GM18505 (cell line): ENCODE measurements around the gene GCH1.
"Not testable (repeated sequence)": the region's sequence is repeated elsewhere in the genome, so short reads cannot be mapped to it uniquely, and the experiment has no call there.

Experiments
- ATAC-seq: cut with Tn5 transposase; IDR thresholded peaks from one replicate; pipeline ENCODE4 v1.9.1; 2021; ENCODE audit not compliant: unreplicated experiment
- POLR2A ChIP-seq: IDR thresholded peaks from 4 replicates; pipeline ENCODE4 v1.6.1; 2011; ENCODE audit warnings: borderline replicate concordance; ENCODE audit not compliant: insufficient read depth, insufficient read length; ENCODE audit errors: extremely low read depth

The GCH1 gene

GRCh38 chr14:54812617-54813016 is 90.0 kb downstream of the GCH1 start:
- TF ChIP-seq POLR2A, result no peak
- ATAC-seq, result no peak

DNA sequence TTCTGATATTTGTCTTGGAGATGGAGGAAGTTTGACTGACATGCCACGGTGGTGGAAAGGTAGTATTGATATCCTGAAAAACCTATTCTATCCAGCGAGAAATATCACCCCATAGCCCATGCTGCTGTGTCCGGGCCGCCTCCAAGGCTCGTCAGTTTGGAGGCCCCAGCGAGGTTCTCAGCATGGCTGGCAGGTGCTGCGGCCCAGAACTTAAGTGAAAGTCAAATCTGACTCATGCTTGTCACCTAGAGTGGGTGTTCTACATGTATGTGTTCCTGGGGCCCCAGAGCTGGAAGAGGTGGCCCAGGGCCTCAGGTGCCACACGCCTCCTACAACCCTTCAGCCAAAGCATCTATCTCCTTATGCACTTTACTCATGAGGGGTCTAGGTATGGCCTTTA is 92.9 kb downstream of the GCH1 start:
- no peak for TF ChIP-seq POLR2A
- ATAC-seq, result no peak

- ATAC-seq, result no peak
- no peak for TF ChIP-seq POLR2A
Measured at GRCh38 chr14:54808326-54809161, 94.1 kb downstream of the GCH1 start.

DNA sequence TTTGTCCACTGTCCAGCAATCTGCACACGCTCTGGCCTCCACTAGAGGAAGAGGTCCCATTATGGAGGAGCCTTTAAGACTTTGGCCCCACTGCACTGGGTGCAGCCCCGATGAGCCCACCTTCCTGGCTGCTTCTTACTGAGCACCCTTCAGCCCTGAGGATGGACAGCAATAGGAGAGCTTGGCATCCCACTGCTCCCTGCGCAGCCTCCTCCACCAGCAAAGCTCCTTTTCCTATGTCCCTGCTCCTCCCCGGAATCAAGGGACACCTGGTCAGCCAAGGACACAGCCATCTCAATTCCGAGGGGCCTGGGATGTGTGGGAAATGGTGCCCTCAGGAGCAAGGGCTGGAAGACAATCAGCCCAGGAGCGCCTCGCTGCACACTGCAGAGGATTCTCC is 94.7 kb downstream of the GCH1 start:
- ATAC-seq, result no peak
- TF ChIP-seq POLR2A, result no peak

- TF ChIP-seq POLR2A, result no peak
- no peak for ATAC-seq
Measured at GRCh38 chr14:54807428-54807827, 95.2 kb downstream of the GCH1 start.

DNA sequence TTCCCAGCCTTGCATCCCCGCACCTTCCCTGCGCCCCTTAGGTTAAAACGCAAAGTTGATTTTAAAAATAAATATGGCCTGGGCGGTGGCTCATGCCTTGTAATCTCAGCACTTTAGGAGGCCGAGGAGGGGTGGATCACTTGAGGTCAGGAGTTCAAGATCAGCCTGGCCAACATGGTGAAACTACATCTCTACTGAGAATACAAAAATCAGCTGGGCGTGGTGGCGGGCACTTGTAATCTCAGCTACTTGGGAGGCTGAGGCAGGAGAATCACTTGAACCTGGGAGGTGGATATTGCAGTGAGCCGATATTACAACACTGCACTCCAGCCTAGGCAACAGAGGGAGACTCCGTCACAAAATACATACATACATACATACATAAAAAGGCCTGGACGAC is 96.0 kb downstream of the GCH1 start:
- ATAC-seq, result no peak
- no peak for TF ChIP-seq POLR2A

DNA sequence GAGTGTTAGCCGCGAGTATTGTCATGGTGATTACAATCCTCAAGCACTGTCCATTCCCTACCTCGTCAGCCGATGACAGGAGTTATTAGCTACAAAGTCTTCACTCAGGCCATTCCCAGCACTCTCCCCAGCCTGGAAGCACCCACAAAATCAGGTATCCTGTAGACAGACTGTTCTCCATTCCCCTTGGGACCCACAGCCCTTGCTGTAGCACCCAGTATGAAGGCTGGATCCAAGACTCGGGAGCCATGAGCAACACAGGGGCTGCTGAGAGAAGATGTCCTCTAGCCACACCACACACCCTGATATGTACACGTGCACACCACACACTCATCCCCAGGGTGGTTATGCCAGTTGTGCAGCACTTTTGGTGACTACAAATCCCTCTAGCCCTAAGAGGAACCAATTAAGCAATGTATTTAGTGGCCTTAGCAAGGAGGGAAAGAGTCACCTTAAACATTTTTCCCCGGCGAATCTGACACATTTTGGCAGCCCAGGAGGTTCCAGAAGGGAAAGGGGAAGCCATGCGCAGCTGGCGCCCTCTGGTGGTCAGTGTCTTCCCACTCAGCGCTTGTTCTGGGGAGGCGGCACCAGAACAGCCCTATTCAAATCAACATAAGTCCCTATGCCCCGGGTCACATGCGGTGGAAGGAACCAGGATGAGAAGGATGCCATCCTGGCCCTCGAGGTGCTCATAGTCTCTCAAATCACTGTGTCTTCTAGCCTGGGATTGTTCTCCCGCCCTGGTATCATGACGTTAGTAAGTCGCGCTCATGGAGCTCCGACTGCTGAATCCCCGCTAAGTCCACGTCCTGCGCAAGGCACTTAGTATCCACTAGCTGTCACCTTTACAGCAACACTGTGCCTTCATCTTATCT is 96.9 kb downstream of the GCH1 start:
- ATAC-seq, result peak; percentile 67

GRCh38 chr14:54805070-54805444 is 97.6 kb downstream of the GCH1 start:
- ATAC-seq, result no peak
- TF ChIP-seq POLR2A, result no peak

More for the DNA sequence above, 96.9 kb downstream of the GCH1 start:
- no peak for TF ChIP-seq POLR2A

GRCh38 chr14:54804538-54805041 is 98.0 kb downstream of the GCH1 start:
- no peak for ATAC-seq
- no peak for TF ChIP-seq POLR2A

DNA sequence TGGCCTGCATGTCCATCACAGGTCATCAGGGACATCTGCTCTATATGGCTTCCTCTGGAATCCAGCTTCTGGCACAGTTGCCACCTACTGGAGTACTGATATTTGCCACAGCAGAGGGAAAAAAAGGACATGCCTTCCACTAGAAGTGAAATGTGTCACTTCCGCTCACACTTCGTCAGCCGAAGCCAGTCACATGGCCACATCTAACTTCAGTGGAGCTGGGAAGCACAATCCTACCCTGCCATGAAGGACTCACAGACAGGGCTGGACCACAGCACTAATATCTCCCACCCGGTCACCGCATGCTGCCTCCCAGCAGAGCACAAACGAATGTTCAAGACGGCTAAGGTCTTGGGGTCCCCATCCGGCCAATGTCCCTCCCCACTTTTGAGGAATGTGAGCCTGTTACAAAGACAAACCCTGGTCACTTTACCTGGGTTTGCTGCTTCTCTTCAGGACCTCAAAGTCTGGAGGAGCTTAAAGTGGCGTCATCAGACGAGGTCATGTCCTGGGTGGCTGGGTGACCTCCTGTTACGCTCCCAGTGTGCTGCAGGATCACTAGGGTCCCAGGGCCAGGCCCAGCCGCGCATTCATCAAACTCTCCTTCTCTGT is 98.6 kb downstream of the GCH1 start:
- ATAC-seq, result no peak
- TF ChIP-seq POLR2A, result no peak

- no peak for TF ChIP-seq POLR2A
- ATAC-seq, result no peak
Measured at GRCh38 chr14:54803396-54803795, 99.2 kb downstream of the GCH1 start.

- not testable (repeated sequence) for ATAC-seq
Measured at GRCh38 chr14:54801482-54801881, 101.1 kb downstream of the GCH1 start.

DNA sequence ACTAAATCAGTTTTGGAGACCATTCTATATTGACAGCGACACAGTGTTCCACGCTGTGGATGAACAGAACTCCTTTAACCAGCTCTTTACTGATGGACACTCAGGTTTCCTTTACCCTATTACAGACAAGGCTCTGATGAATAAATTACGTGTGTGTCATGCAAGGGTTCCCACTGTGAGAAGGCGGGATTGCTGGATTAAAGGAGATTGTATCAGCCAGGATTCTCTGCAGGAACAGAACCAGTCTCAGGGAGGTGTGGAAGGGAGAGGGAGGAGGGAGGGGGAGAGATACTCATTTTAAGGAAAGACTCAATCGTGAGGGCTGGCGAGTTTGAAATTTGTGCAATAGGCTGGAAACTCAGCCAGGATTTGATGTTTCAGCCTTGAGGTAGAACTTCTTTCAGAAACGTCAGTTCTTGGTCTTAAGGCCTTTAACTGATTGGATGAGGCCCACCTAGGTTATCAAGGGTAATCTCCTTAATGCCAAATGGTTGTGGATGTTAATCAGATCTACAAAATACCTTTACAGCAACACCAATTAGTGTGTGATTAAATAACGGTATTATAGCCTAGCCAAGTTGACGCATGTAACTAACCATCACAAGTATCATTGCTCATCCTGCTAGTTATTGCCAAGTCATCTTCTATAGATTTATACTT is 104.0 kb downstream of the GCH1 start:
- ATAC-seq, result no peak
- TF ChIP-seq POLR2A, result no peak
